Mesothelial cell of epicardium (in vitro differentiated cells): ENCODE results near the gene ENPP6. TPM values are rescaled to one million over a fixed set of nuclear protein-coding genes. Genes with fewer than 3 reads are reported as not detected.

ENCODE experiments used
- DNase-seq, 2 experiments: peaks; one replicate each; pipeline ENCODE4 v3.0.0; 2021; ENCODE audit warnings: low spot score in 2 of 2; ENCODE audit not compliant: unreplicated experiment in 2 of 2
- H3K27ac Mint-ChIP-seq: 2 replicates; pipeline ENCODE4 v1.8.0; 2021; ENCODE audit warnings: mixed read lengths
- H3K27me3 Mint-ChIP-seq: 2 replicates; pipeline ENCODE4 v1.8.0; 2021; ENCODE audit warnings: low read depth, mixed read lengths
- H3K36me3 Mint-ChIP-seq: 2 replicates; pipeline ENCODE4 v1.8.0; 2021; ENCODE audit warnings: mixed read lengths
- H3K4me1 Mint-ChIP-seq: 2 replicates; pipeline ENCODE4 v1.8.0; 2021; ENCODE audit warnings: mixed read lengths
- H3K4me3 Mint-ChIP-seq: 2 replicates; pipeline ENCODE4 v1.8.0; 2021; ENCODE audit warnings: mild to moderate bottlenecking, moderate library complexity, mixed read lengths
- H3K9me3 Mint-ChIP-seq: 2 replicates; pipeline ENCODE4 v1.8.0; 2021; ENCODE audit warnings: mixed read lengths
- CTCF ChIP-seq: fragments of 200-600 bp; sonication (generic); IDR thresholded peaks from one replicate; pipeline ENCODE4 v1.5.0; 2021; ENCODE audit warnings: antibody characterized with exemption; ENCODE audit not compliant: unreplicated experiment
- total RNA-seq: library from RNA; stranded (reverse); gene quantifications from 3 replicates; pipeline ENCODE4 v1.2.1, GENCODE V29; 2021

Gene ENPP6
- total RNA-seq, 1 donor from 2014 or later = 0.11 TPM

GRCh38 chr4:184114431-184114830 lies 103.2 kb downstream of the ENPP6 start:
- TF ChIP-seq CTCF = no peak
- H3K27me3 Mint-ChIP-seq = no peaks in the 10 kb centered on the region

GRCh38 chr4:184112006-184112550 lies 105.6 kb downstream of the ENPP6 start:
- H3K4me3 Mint-ChIP-seq = no peak overlapping the region
- H3K27ac Mint-ChIP-seq = no peak overlapping the region
- peaks cover 8% of the 10 kb centered on the region for H3K4me1 Mint-ChIP-seq
- H3K36me3 Mint-ChIP-seq = no peaks in the 10 kb centered on the region
- TF ChIP-seq CTCF = no peak
- no peaks in the 10 kb centered on the region for H3K9me3 Mint-ChIP-seq
- H3K27me3 Mint-ChIP-seq = no peaks in the 10 kb centered on the region
- no peak for DNase-seq

More at GRCh38 chr4:184114431-184114830, 103.2 kb downstream of the ENPP6 start:
- H3K4me1 Mint-ChIP-seq = peaks cover 8% of the 10 kb centered on the region
- H3K4me3 Mint-ChIP-seq = no peak overlapping the region
- no peak for DNase-seq
- no peak overlapping the region for H3K27ac Mint-ChIP-seq
- H3K36me3 Mint-ChIP-seq = no peaks in the 10 kb centered on the region
- no peaks in the 10 kb centered on the region for H3K9me3 Mint-ChIP-seq

GRCh38 chr4:184111233-184111832 lies 106.3 kb downstream of the ENPP6 start:
- Mint-ChIP-seq H3K27ac (no peak overlapping the region), H3K27me3 (no peaks in the 10 kb centered on the region), H3K9me3 (no peaks in the 10 kb centered on the region), H3K4me1 (peaks cover 8% of the 10 kb centered on the region), H3K36me3 (no peaks in the 10 kb centered on the region), H3K4me3 (no peak overlapping the region)
- TF ChIP-seq CTCF = no peak
- no peak for DNase-seq

GRCh38 chr4:184110452-184111224 lies 107.0 kb downstream of the ENPP6 start:
- Mint-ChIP-seq H3K9me3 (no peaks in the 10 kb centered on the region), H3K36me3 (no peaks in the 10 kb centered on the region), H3K27ac (no peak overlapping the region), H3K4me1 (peaks cover 10% of the 10 kb centered on the region), H3K4me3 (no peak overlapping the region), H3K27me3 (no peaks in the 10 kb centered on the region)
- TF ChIP-seq CTCF = no peak
- no peak for DNase-seq

GRCh38 chr4:184108006-184108501 lies 109.6 kb downstream of the ENPP6 start:
- Mint-ChIP-seq H3K27ac (no peak overlapping the region), H3K36me3 (no peaks in the 10 kb centered on the region), H3K27me3 (no peaks in the 10 kb centered on the region), H3K9me3 (peaks cover 7% of the 10 kb centered on the region), H3K4me3 (no peak overlapping the region), H3K4me1 (peaks cover 26% of the 10 kb centered on the region)
- no peak for TF ChIP-seq CTCF
- DNase-seq = no peak
